HCT116 (cell line): ENCODE results near the gene WFDC2. TPM values are rescaled to one million over a fixed set of nuclear protein-coding genes. Genes with fewer than 3 reads are reported as not detected.

ENCODE experiments used
- ATAC-seq: fragments of 200-7000 bp; cut with Tn5 transposase; 2 replicates; pipeline ENCODE4 v1.9.1; 2020; ENCODE audit warnings: mild to moderate bottlenecking, moderate library complexity
- BruUV-seq: library from RNA; stranded (reverse); fragments of 400-500 nt; replicated peaks from 2 replicates; lab custom pipeline; 2021; lab: Mats Ljungman, UMichigan
- CTCF ChIA-PET: fragments of 300-600 bp; sonication (Branson Sonifier 250); formaldehyde crosslinking; loops from one replicate; lab custom pipeline; 2021; ENCODE audit warnings: antibody characterized with exemption; lab: Charles Lee
- POLR2A ChIA-PET: fragments of 300-600, 350-600 bp; sonication (Branson Sonifier 250); formaldehyde crosslinking; loops from one replicate; lab custom pipeline; 2021; ENCODE audit warnings: antibody characterized with exemption; lab: Charles Lee
- RAD21 ChIA-PET, 2 experiments: fragments of 300-600 bp; sonication (Branson Sonifier 250); formaldehyde crosslinking; loops; one replicate each; lab custom pipeline; 2023; ENCODE audit warnings: low total read pairs in 2 of 2; ENCODE audit not compliant: uncharacterized antibody in 2 of 2, unreplicated experiment in 2 of 2, low non-redundant PET in 1 of 2; lab: Charles Lee
- DNase-seq: peaks from one replicate; pipeline ENCODE4 v3.0.0-alpha.2; 2010; ENCODE audit warnings: low read depth, low spot score
- H2AFZ ChIP-seq: fragments of 200-600 bp; shearing (Covaris generic), sonication (generic); 2 replicates; pipeline ENCODE4 v1.6.1; 2017; ENCODE audit warnings: low read depth, mixed run types, mixed read lengths, antibody characterized with exemption, low read length; ENCODE audit not compliant: poor library complexity, severe bottlenecking
- H3K27ac ChIP-seq: 2 replicates; pipeline ENCODE4 v1.5.1; 2012; ENCODE audit warnings: low read depth, low read length
- H3K27me3 ChIP-seq: fragments of 200-600 bp; sonication (generic); 2 replicates; pipeline ENCODE4 v1.6.1; 2016; ENCODE audit warnings: mixed run types, low read length, mixed read lengths; ENCODE audit not compliant: insufficient read depth
- H3K36me3 ChIP-seq, 2 experiments: fragments of 200-500 bp in 1 of 2; fragments of 200-600 bp in 1 of 2; sonication (Bioruptor generic) in 1 of 2; sonication (generic) in 1 of 2; 2 replicates each; pipeline versions ENCODE4 v1.5.1 to v1.6.1; 2014 to 2016; ENCODE audit warnings: low read length in 2 of 2, inconsistent platforms in 1 of 2, mixed read lengths in 1 of 2, mixed run types in 1 of 2; ENCODE audit not compliant: insufficient read depth in 2 of 2, control insufficient read depth in 1 of 2
- H3K4me1 ChIP-seq, 2 experiments: fragments of 200-600 bp in 1 of 2; sonication (generic) in 1 of 2; 2 replicates each; pipeline versions ENCODE4 v1.5.1 to v1.6.1; 2012 to 2017; ENCODE audit warnings: low read length in 2 of 2, inconsistent platforms in 1 of 2, mild to moderate bottlenecking in 1 of 2, mixed read lengths in 1 of 2, mixed run types in 1 of 2, moderate library complexity in 1 of 2; ENCODE audit not compliant: insufficient read depth in 2 of 2, control insufficient read depth in 1 of 2
- H3K4me2 ChIP-seq: fragments of 200-600 bp; sonication (generic); 2 replicates; pipeline ENCODE4 v1.6.1; 2017; ENCODE audit warnings: mixed run types, low read length, mixed read lengths
- H3K4me3 ChIP-seq, 2 experiments: fragments of 200-600 bp in 1 of 2; sonication (generic) in 1 of 2; replicated peaks in 1 of 2; 2 replicates each; pipeline ENCODE4 v1.5.1; 2011 to 2016; ENCODE audit warnings: low read length in 2 of 2, control low read depth in 1 of 2, low read depth in 1 of 2, mild to moderate bottlenecking in 1 of 2, mixed read lengths in 1 of 2, mixed run types in 1 of 2
- H3K79me2 ChIP-seq: fragments of 200-600 bp; sonication (generic); 2 replicates; pipeline ENCODE4 v1.6.1; 2017; ENCODE audit warnings: mild to moderate bottlenecking, mixed run types, low read length, moderate library complexity, mixed read lengths; ENCODE audit not compliant: insufficient read depth
- H3K9ac ChIP-seq: fragments of 200-600 bp; sonication (generic); 2 replicates; pipeline ENCODE4 v1.6.1; 2016; ENCODE audit warnings: low read length, mixed read lengths
- H3K9me2 ChIP-seq: fragments of 200-600 bp; sonication (generic), shearing (Covaris generic); 2 replicates; pipeline ENCODE4 v1.6.1; 2017; ENCODE audit warnings: mixed run types, mild to moderate bottlenecking, moderate library complexity; ENCODE audit not compliant: insufficient read depth
- H3K9me3 ChIP-seq, 2 experiments: fragments of 200-500 bp in 1 of 2; fragments of 200-600 bp in 1 of 2; sonication (Bioruptor generic) in 1 of 2; sonication (generic) in 1 of 2; 2 replicates each; pipeline ENCODE4 v1.6.1; 2014 to 2017; ENCODE audit warnings: low read length in 2 of 2, mixed read lengths in 2 of 2, inconsistent platforms in 1 of 2, low read depth in 1 of 2, mild to moderate bottlenecking in 1 of 2, mixed run types in 1 of 2, moderate library complexity in 1 of 2; ENCODE audit not compliant: control insufficient read depth in 1 of 2, insufficient read depth in 1 of 2
- H4K20me1 ChIP-seq: fragments of 200-600 bp; sonication (generic), shearing (Covaris generic); 2 replicates; pipeline ENCODE4 v1.6.1; 2017; ENCODE audit warnings: mixed run types, mild to moderate bottlenecking, moderate library complexity; ENCODE audit not compliant: insufficient read depth
- CBX3 ChIP-seq: IDR thresholded peaks from 2 replicates; pipeline ENCODE4 v1.6.1; 2012; ENCODE audit warnings: low read depth
- CEBPB ChIP-seq: IDR thresholded peaks from 2 replicates; pipeline ENCODE4 v1.6.1; 2012; ENCODE audit warnings: low read depth
- EGR1 ChIP-seq: IDR thresholded peaks from 2 replicates; pipeline ENCODE4 v1.6.1; 2012; ENCODE audit warnings: low read depth
- ELF1 ChIP-seq: IDR thresholded peaks from 2 replicates; pipeline ENCODE4 v1.6.1; 2012; ENCODE audit warnings: low read depth, borderline replicate concordance
- EZH2 ChIP-seq: fragments of 200-600 bp; sonication (generic); IDR thresholded peaks from 2 replicates; pipeline ENCODE4 v1.6.1; 2017; ENCODE audit warnings: antibody characterized with exemption, mixed run types
- EZH2phosphoT487 ChIP-seq: fragments of 200-600 bp; IDR thresholded peaks from 2 replicates; pipeline ENCODE4 v1.6.1; 2018; ENCODE audit warnings: antibody characterized with exemption, borderline replicate concordance
- FOSL1 ChIP-seq: IDR thresholded peaks from 2 replicates; pipeline ENCODE4 v1.6.1; 2012; ENCODE audit warnings: low read depth
- JUND ChIP-seq: IDR thresholded peaks from 2 replicates; pipeline ENCODE4 v1.6.1; 2012
- POLR2A ChIP-seq: IDR thresholded peaks from 2 replicates; pipeline ENCODE4 v1.7.0; 2011; ENCODE audit warnings: borderline replicate concordance; ENCODE audit not compliant: insufficient read depth, insufficient read length; ENCODE audit errors: extremely low read depth
- POLR2AphosphoS5 ChIP-seq: IDR thresholded peaks from 2 replicates; pipeline ENCODE4 v1.6.1; 2011; ENCODE audit warnings: mild to moderate bottlenecking, low read depth, low read length, moderate library complexity
- RAD21 ChIP-seq: IDR thresholded peaks from 2 replicates; pipeline ENCODE4 v1.6.1; 2012; ENCODE audit warnings: low read depth, mild to moderate bottlenecking
- SIN3A ChIP-seq: IDR thresholded peaks from 2 replicates; pipeline ENCODE4 v1.6.1; 2012; ENCODE audit warnings: low read depth
- SP1 ChIP-seq: IDR thresholded peaks from 2 replicates; pipeline ENCODE4 v1.6.1; 2012; ENCODE audit warnings: low read depth
- SRF ChIP-seq: IDR thresholded peaks from 2 replicates; pipeline ENCODE4 v1.6.1; 2012; ENCODE audit warnings: low read depth
- YY1 ChIP-seq: IDR thresholded peaks from 2 replicates; pipeline ENCODE4 v1.6.1; 2011; ENCODE audit warnings: low read length, low read depth, moderate library complexity, mild to moderate bottlenecking; ENCODE audit not compliant: insufficient replicate concordance; ENCODE audit errors: extremely low read depth
- intact Hi-C: fragments of 100-400 bp; cut with micrococcal nuclease; formaldehyde crosslinking; loops from 2 replicates; pipeline ENCODE4 v1.10.0; 2022
- total RNA-seq: library from RNA; stranded (reverse); gene quantifications from one replicate; pipeline ENCODE4 v1.2.1, GENCODE V29; 2021; ENCODE audit not compliant: unreplicated experiment
- TF ChIP-seq, protein P1 (sequence below), 3 experiments: fragments of 200-600 bp in 1 of 3; sonication (generic) in 1 of 3; IDR thresholded peaks in 2 of 3; conservative IDR thresholded peaks in 1 of 3; 2 replicates each; pipeline ENCODE4 v1.5.1; 2012 to 2017; ENCODE audit warnings: low read depth in 2 of 3, low read length in 2 of 3, antibody characterized with exemption in 1 of 3, borderline replicate concordance in 1 of 3, control low read depth in 1 of 3, mild to moderate bottlenecking in 1 of 3, mixed read lengths in 1 of 3, mixed run types in 1 of 3, moderate library complexity in 1 of 3; ENCODE audit not compliant: insufficient read depth in 1 of 3
- TF ChIP-seq, protein P2 (sequence below): IDR thresholded peaks from 2 replicates; pipeline ENCODE4 v1.6.1; 2012
- TF ChIP-seq, protein P3 (sequence below): IDR thresholded peaks from 2 replicates; pipeline ENCODE4 v1.6.1; 2012; ENCODE audit warnings: low read depth
- TF ChIP-seq, protein P4 (sequence below): IDR thresholded peaks from 2 replicates; pipeline ENCODE4 v1.6.1; 2011; ENCODE audit warnings: mild to moderate bottlenecking, low read length, moderate library complexity; ENCODE audit not compliant: insufficient replicate concordance; ENCODE audit errors: extremely low read depth

The WFDC2 gene
- total RNA-seq, 1 experiment from 2014 or later = 1.1 TPM

DNA sequence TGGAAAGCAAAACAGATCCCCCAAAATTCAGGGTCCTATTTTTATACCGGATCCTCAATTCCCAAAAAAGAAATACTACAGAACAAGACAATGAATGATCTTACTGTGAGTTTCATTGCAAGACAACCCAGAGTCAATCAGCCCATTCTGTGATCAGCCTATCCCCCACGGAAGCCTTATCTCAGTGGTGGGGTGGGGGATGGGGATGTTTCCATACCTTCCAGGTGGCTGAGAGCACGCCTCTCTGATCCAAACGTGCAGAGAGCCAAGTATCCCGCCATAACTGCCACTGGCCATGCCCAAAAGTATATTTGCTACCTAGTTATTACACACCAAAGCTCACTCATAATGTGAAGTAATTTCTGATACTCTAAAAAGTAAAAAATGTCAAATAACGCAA is 15.1 kb downstream of the WFDC2 start:
- no peaks in the 10 kb centered on the region for H4K20me1 ChIP-seq
- no TSS peak for BruUV-seq
- no peak overlapping the region for H3K4me3 ChIP-seq
- H3K4me1 ChIP-seq = peaks cover 0 to 12% of the 10 kb centered on the region in 2 experiments; a peak in 2 of 4 replicates
- ATAC-seq = no peak
- ChIA-PET CTCF (interaction anchor here (1.3 kb wide), 1 partner anchor 389 kb away, joined by 4 read pairs; no protein-coding TSS in a partner anchor), RAD21 (no interaction called here), POLR2A (no interaction called here)
- no peaks in the 10 kb centered on the region for H3K9me3 ChIP-seq
- no peaks in the 10 kb centered on the region for H3K27me3 ChIP-seq
- no peak overlapping the region for H3K4me2 ChIP-seq
- H3K27ac ChIP-seq = no peak overlapping the region
- H3K9ac ChIP-seq = no peak overlapping the region
- H3K79me2 ChIP-seq = no peaks in the 10 kb centered on the region
- TF ChIP-seq EZH2phosphoT487 (no peak), FOSL1 (no peak), SP1 (no peak), POLR2A (no peak), SRF (no peak), CEBPB (no peak), ELF1 (no peak), CBX3 (no peak), EGR1 (no peak), JUND (no peak), EZH2 (no peak), RAD21 (no peak), SIN3A (no peak), POLR2AphosphoS5 (no peak), YY1 (no peak)
- TF ChIP-seq, protein P1, sequence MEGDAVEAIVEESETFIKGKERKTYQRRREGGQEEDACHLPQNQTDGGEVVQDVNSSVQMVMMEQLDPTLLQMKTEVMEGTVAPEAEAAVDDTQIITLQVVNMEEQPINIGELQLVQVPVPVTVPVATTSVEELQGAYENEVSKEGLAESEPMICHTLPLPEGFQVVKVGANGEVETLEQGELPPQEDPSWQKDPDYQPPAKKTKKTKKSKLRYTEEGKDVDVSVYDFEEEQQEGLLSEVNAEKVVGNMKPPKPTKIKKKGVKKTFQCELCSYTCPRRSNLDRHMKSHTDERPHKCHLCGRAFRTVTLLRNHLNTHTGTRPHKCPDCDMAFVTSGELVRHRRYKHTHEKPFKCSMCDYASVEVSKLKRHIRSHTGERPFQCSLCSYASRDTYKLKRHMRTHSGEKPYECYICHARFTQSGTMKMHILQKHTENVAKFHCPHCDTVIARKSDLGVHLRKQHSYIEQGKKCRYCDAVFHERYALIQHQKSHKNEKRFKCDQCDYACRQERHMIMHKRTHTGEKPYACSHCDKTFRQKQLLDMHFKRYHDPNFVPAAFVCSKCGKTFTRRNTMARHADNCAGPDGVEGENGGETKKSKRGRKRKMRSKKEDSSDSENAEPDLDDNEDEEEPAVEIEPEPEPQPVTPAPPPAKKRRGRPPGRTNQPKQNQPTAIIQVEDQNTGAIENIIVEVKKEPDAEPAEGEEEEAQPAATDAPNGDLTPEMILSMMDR (IDR thresholded peaks at IDR 0.05 in 2 of 3, conservative IDR thresholded peaks at IDR 0.05 in 1 of 3; ENCODE audit: borderline replicate concordance in 1 of 3, insufficient read depth in 1 of 3, low read depth in 2 of 3, low read length in 2 of 3) = no peak
- TF ChIP-seq, protein P2, sequence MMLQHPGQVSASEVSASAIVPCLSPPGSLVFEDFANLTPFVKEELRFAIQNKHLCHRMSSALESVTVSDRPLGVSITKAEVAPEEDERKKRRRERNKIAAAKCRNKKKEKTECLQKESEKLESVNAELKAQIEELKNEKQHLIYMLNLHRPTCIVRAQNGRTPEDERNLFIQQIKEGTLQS = no peak
- TF ChIP-seq, protein P3, sequence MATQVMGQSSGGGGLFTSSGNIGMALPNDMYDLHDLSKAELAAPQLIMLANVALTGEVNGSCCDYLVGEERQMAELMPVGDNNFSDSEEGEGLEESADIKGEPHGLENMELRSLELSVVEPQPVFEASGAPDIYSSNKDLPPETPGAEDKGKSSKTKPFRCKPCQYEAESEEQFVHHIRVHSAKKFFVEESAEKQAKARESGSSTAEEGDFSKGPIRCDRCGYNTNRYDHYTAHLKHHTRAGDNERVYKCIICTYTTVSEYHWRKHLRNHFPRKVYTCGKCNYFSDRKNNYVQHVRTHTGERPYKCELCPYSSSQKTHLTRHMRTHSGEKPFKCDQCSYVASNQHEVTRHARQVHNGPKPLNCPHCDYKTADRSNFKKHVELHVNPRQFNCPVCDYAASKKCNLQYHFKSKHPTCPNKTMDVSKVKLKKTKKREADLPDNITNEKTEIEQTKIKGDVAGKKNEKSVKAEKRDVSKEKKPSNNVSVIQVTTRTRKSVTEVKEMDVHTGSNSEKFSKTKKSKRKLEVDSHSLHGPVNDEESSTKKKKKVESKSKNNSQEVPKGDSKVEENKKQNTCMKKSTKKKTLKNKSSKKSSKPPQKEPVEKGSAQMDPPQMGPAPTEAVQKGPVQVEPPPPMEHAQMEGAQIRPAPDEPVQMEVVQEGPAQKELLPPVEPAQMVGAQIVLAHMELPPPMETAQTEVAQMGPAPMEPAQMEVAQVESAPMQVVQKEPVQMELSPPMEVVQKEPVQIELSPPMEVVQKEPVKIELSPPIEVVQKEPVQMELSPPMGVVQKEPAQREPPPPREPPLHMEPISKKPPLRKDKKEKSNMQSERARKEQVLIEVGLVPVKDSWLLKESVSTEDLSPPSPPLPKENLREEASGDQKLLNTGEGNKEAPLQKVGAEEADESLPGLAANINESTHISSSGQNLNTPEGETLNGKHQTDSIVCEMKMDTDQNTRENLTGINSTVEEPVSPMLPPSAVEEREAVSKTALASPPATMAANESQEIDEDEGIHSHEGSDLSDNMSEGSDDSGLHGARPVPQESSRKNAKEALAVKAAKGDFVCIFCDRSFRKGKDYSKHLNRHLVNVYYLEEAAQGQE = no peak
- TF ChIP-seq, protein P4, sequence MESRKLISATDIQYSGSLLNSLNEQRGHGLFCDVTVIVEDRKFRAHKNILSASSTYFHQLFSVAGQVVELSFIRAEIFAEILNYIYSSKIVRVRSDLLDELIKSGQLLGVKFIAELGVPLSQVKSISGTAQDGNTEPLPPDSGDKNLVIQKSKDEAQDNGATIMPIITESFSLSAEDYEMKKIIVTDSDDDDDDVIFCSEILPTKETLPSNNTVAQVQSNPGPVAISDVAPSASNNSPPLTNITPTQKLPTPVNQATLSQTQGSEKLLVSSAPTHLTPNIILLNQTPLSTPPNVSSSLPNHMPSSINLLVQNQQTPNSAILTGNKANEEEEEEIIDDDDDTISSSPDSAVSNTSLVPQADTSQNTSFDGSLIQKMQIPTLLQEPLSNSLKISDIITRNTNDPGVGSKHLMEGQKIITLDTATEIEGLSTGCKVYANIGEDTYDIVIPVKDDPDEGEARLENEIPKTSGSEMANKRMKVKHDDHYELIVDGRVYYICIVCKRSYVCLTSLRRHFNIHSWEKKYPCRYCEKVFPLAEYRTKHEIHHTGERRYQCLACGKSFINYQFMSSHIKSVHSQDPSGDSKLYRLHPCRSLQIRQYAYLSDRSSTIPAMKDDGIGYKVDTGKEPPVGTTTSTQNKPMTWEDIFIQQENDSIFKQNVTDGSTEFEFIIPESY = no peak
- H3K9me2 ChIP-seq = no peaks in the 10 kb centered on the region
- H2AFZ ChIP-seq = no peak overlapping the region
- no peaks in the 10 kb centered on the region for H3K36me3 ChIP-seq
- intact Hi-C loops = no loop called here
- DNase-seq = no peak
